Prostate gland (tissue), 2 donors: Measurements from ENCODE around the gene RIPK4. TPM values are rescaled to one million over a fixed set of nuclear protein-coding genes. Genes with fewer than 3 reads are reported as not detected.

Experiments used
- DNase-seq: peaks from one replicate; pipeline ENCODE4 v3.0.0-alpha.2; 2019; ENCODE audit warnings: low spot score
- H3K27ac ChIP-seq, 2 donors: fragments of 200-600 bp; sonication (generic); 2 replicates each; pipeline ENCODE4 v1.5.1; 2017 to 2019
- H3K27me3 ChIP-seq: fragments of 200-600 bp; sonication (generic); replicated peaks from 2 replicates; pipeline ENCODE4 v1.5.1; 2019; ENCODE audit not compliant: insufficient read depth
- H3K36me3 ChIP-seq, 2 donors: fragments of 200-600 bp; sonication (generic); 1 replicate in 1 of 2; 2 replicates in 1 of 2; pipeline versions ENCODE4 v1.5.1 to v1.8.1; 2017 to 2019
- H3K4me1 ChIP-seq: fragments of 200-600 bp; sonication (generic); replicated peaks from 2 replicates; pipeline ENCODE4 v1.5.1; 2019
- H3K4me3 ChIP-seq, 2 donors: fragments of 200-600 bp; sonication (generic); 2 replicates each; pipeline ENCODE4 v1.5.1; 2017 to 2019
- H3K9me3 ChIP-seq: fragments of 200-600 bp; sonication (generic); 2 replicates; pipeline ENCODE4 v1.5.1; 2017
- POLR2A ChIP-seq: fragments of 450-650 bp; IDR thresholded peaks from one replicate; pipeline ENCODE4 v1.6.1; 2016; ENCODE audit warnings: antibody characterized with exemption, mild to moderate bottlenecking
- POLR2AphosphoS5 ChIP-seq: sonication (generic); formaldehyde crosslinking; IDR thresholded peaks from one replicate; pipeline ENCODE4 v1.6.1; 2017; ENCODE audit warnings: antibody characterized with exemption
- WGBS: methylation state at CpG from one replicate; pipeline ENCODE4 v1.1.5; 2018; 5-methylcytosine and 5-hydroxymethylcytosine counted together
- intact Hi-C: fragments of 100-400 bp; cut with DNase I; formaldehyde crosslinking; loops from one replicate; pipeline ENCODE4 v1.14.2; 2022
- total RNA-seq, 2 donors: library from RNA; depleted of rRNA; stranded (reverse); fragments of >200 nt; gene quantifications; one replicate each; pipeline ENCODE4 v1.1.0, GENCODE V29; 2016
- TF ChIP-seq, protein P1 (sequence below), 4 experiments: fragments of 200-600 bp in 2 of 4; fragments of 450-650 bp in 2 of 4; sonication (generic) in 2 of 4; IDR thresholded peaks; 1 replicate in 3 of 4; 2 replicates in 1 of 4; pipeline ENCODE4 v1.5.1; 2016 to 2019; ENCODE audit warnings: antibody characterized with exemption in 4 of 4, mild to moderate bottlenecking in 2 of 4, moderate library complexity in 2 of 4

Gene RIPK4
- total RNA-seq, 2 donors from 2014 or later = 26.9 to 52.6 TPM

DNA sequence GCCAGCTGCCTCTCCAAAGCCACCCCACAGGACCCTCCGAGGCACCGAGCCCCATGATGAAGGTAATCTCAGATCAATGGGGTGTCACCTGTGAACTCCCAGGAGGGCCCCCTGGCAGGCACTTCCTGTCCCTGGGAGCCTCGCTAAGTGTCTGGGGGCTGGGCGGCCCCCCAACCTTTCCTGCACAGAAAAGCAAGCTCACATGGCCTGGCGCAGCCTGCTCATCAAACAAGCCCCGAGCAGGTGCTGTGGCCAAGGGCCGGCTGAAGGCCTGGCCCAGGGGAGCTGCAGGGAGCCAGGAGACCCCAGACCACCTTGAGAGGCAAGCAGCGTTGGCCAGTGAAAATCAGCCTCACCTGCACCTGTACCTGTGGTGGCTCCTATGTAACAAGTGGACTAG lies 2.9 kb downstream of the RIPK4 start:
- no peaks in the 10 kb centered on the region for H3K9me3 ChIP-seq
- TF ChIP-seq POLR2AphosphoS5 (no peak), POLR2A (no peak)
- TF ChIP-seq, protein P1, sequence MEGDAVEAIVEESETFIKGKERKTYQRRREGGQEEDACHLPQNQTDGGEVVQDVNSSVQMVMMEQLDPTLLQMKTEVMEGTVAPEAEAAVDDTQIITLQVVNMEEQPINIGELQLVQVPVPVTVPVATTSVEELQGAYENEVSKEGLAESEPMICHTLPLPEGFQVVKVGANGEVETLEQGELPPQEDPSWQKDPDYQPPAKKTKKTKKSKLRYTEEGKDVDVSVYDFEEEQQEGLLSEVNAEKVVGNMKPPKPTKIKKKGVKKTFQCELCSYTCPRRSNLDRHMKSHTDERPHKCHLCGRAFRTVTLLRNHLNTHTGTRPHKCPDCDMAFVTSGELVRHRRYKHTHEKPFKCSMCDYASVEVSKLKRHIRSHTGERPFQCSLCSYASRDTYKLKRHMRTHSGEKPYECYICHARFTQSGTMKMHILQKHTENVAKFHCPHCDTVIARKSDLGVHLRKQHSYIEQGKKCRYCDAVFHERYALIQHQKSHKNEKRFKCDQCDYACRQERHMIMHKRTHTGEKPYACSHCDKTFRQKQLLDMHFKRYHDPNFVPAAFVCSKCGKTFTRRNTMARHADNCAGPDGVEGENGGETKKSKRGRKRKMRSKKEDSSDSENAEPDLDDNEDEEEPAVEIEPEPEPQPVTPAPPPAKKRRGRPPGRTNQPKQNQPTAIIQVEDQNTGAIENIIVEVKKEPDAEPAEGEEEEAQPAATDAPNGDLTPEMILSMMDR (IDR thresholded peaks at IDR 0.05) = no peak
- H3K27ac ChIP-seq = peak overlapping the region; percentile 83 to 85
- DNase-seq = no peak
- H3K36me3 ChIP-seq = no peaks in the 10 kb centered on the region
- H3K4me3 ChIP-seq = peak overlapping the region in 1 of 2 donors; percentile 12
- no peaks in the 10 kb centered on the region for H3K27me3 ChIP-seq
- intact Hi-C loops = no loop called here
- WGBS = 58% methylated on average over 8 of the region's 8 CpGs
- peaks cover 19% of the 10 kb centered on the region for H3K4me1 ChIP-seq

DNA sequence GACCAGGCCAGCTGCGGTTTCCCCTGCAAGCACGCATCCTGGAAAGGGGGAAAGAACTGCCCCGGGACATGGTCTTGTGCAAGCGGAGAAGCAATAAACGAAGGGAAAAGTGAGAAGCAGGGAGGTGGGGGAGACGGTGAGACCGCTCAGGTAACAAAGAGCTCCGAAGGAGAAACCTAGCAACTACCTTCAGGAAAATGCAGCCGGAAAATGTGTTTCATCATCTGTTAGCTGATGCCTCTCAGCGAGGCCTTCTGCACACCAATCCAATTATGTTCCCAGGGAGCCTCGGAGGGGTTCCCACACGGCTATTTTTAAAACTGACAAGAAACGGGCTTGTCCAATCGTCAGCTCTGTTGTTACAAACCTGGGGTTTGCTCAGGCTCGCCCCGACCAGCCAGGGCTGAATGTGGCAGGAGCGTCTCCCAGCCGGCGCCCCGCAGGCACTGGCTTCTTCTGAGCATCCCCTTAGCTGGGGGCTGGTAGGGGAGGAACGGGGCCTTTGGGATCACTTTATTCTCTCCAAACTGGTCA lies 3.4 kb downstream of the RIPK4 start:
- 28% methylated on average over 21 of the region's 21 CpGs for whole genome bisulfite sequencing
- Histone ChIP-seq H3K9me3 (no peaks in the 10 kb centered on the region), H3K4me1 (peaks cover 19% of the 10 kb centered on the region), H3K27me3 (no peaks in the 10 kb centered on the region), H3K27ac (peak overlapping the region; percentile 83 to 85), H3K36me3 (no peaks in the 10 kb centered on the region), H3K4me3 (peak overlapping the region in 1 of 2 donors; percentile 12)
- peak; percentile 63 for DNase-seq
- TF ChIP-seq, protein P1 (IDR thresholded peaks at IDR 0.05) = no peak
- TF ChIP-seq POLR2A = no peak
- TF ChIP-seq POLR2AphosphoS5 = peak; percentile 49
- intact Hi-C loops = no loop called here

DNA sequence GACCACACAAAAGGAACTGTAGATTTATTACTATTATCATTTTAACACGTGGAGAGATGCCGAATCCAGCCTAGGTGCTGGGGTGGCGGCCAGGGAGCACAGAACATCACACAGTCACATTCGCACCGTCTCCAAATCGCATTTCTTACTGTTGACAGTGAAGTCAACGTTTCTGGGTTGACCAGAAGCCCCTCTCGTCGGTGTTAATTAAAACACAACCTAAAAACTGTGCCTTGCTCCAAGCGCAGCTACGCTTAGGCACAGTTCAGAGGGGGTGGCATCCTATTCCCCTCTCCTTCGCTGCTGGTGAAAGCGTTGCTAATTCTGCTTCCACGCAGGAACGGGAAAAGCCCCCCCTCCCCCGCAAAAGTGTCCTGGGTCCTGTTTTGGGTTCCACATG lies 4.1 kb downstream of the RIPK4 start:
- TF ChIP-seq POLR2AphosphoS5 = no peak
- TF ChIP-seq, protein P1 (IDR thresholded peaks at IDR 0.05) = no peak
- intact Hi-C loops = no loop called here
- H3K9me3 ChIP-seq = no peaks in the 10 kb centered on the region
- DNase-seq = no peak
- no peaks in the 10 kb centered on the region for H3K27me3 ChIP-seq
- peak overlapping the region in 1 of 2 donors; percentile 22 for H3K4me3 ChIP-seq
- WGBS = 35% methylated on average over 16 of the region's 16 CpGs
- peak overlapping the region; percentile 73 to 83 for H3K27ac ChIP-seq
- H3K4me1 ChIP-seq = peaks cover 19% of the 10 kb centered on the region
- no peaks in the 10 kb centered on the region for H3K36me3 ChIP-seq

DNA sequence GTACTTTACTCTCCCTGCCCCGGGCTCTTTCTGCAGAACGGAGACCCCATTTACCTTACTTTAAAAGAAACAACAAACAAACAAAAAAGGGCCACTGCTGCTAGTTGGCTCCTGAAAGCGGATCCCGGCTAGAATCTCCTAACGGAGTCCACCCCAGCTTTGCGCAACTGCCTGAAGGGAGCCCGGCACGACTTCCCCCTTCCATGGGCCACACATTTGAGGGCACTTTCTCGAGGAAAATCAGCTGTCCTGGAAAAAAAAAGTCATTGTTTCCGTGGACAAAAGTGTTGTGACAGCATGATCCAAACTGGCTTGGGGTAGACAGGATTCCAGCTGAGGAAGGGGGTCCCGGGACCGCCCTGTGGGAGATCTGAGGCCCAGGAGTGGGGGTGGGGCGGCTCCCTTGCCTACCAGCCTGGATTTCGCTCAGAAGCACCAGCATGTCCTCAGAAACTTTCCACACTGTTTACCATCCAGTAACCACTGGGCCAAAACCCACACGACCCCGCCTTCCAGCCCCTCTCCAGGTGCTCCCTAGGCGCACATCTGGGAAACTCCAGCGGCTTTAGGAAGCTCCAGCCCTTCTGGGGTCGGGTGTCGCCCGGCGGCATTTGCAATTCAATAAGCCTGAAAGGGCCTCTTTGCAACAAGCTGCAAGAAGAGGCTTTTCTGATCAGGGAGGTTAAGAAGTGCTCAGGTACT lies 4.8 kb downstream of the RIPK4 start:
- intact Hi-C loops = no loop called here
- 12% methylated on average over 22 of the region's 22 CpGs for WGBS
- H3K27ac ChIP-seq = peak overlapping the region; percentile 73 to 83
- no peaks in the 10 kb centered on the region for H3K27me3 ChIP-seq
- peak overlapping the region; percentile 9 to 22 for H3K4me3 ChIP-seq
- H3K9me3 ChIP-seq = no peaks in the 10 kb centered on the region
- no peak for DNase-seq
- TF ChIP-seq POLR2A (no peak), POLR2AphosphoS5 (no peak)
- TF ChIP-seq, protein P1 (IDR thresholded peaks at IDR 0.05) = no peak
- no peaks in the 10 kb centered on the region for H3K36me3 ChIP-seq
- peaks cover 19% of the 10 kb centered on the region for H3K4me1 ChIP-seq
